GM18508 (cell line): Measurements from ENCODE around the gene ATG7.
"Not testable (repeated sequence)": the region's sequence is repeated elsewhere in the genome, so short reads cannot be mapped to it uniquely, and the experiment has no call there.

ENCODE experiments used
- ATAC-seq: cut with Tn5 transposase; IDR thresholded peaks from one replicate; pipeline ENCODE4 v1.9.1; 2021; ENCODE audit warnings: moderate number of reproducible peaks; ENCODE audit not compliant: insufficient read depth, unreplicated experiment

Gene ATG7

GRCh38 chr3:11382146-11382745 lies 110.0 kb downstream of the ATG7 start:
- no peak for ATAC-seq

- ATAC-seq, result no peak
These were observed 111.9 kb downstream of the ATG7 start for GRCh38 chr3:11384074-11384473.

- ATAC-seq, result no peak
These were observed 113.1 kb downstream of the ATG7 start for GRCh38 chr3:11385326-11385725.

GRCh38 chr3:11385891-11386290 lies 113.7 kb downstream of the ATG7 start:
- ATAC-seq, result no peak

GRCh38 chr3:11386465-11387113 lies 114.4 kb downstream of the ATG7 start:
- ATAC-seq, result no peak

- ATAC-seq, result no peak
These were observed 117.4 kb downstream of the ATG7 start for GRCh38 chr3:11389386-11390268.

GRCh38 chr3:11390411-11391131 lies 118.4 kb downstream of the ATG7 start:
- ATAC-seq, result no peak

- ATAC-seq, result no peak
These were observed 119.1 kb downstream of the ATG7 start for GRCh38 chr3:11391174-11391879.

GRCh38 chr3:11392014-11392859 lies 120.0 kb downstream of the ATG7 start:
- no peak for ATAC-seq

- ATAC-seq, result no peak
These were observed 120.6 kb downstream of the ATG7 start for GRCh38 chr3:11392860-11393114.

GRCh38 chr3:11393401-11393800 lies 121.2 kb downstream of the ATG7 start:
- ATAC-seq, result no peak

GRCh38 chr3:11394392-11394791 lies 122.2 kb downstream of the ATG7 start:
- no peak for ATAC-seq

- ATAC-seq, result no peak
These were observed 128.0 kb downstream of the ATG7 start for GRCh38 chr3:11400213-11400612.

GRCh38 chr3:11401434-11401833 lies 129.2 kb downstream of the ATG7 start:
- no peak for ATAC-seq

- ATAC-seq, result no peak
These were observed 133.1 kb downstream of the ATG7 start for GRCh38 chr3:11405323-11405722.

GRCh38 chr3:11407644-11408043 lies 135.4 kb downstream of the ATG7 start:
- no peak for ATAC-seq

GRCh38 chr3:11408324-11408859 lies 136.2 kb downstream of the ATG7 start:
- not testable (repeated sequence) for ATAC-seq

- ATAC-seq, result no peak
These were observed 138.4 kb downstream of the ATG7 start for GRCh38 chr3:11410564-11410963.

GRCh38 chr3:11411956-11412355 lies 139.8 kb downstream of the ATG7 start:
- no peak for ATAC-seq
